ENCODE data around the gene CNTN1. TPM values are rescaled to one million over a fixed set of nuclear protein-coding genes. Genes with fewer than 3 reads are reported as not detected.

Gene CNTN1
- total and polyA plus RNA-seq, 9 of the 15 experiments (the other 6 are each of a cell fraction or from before 2014, with no cell fraction given) = 0.16 TPM; not detected in 8

GRCh38 chr12:40648519-40648918, 43.7 kb upstream of the CNTN1 start (continued):
- TF ChIP-seq MGA (IDR thresholded peaks at IDR 0.05) = no peak
- TF ChIP-seq PPARD (CRISPR knock-in tag; IDR thresholded peaks at IDR 0.05) = no peak
- no peak for TF ChIP-seq KHSRP (IDR thresholded peaks at IDR 0.05)
- no peak for TF ChIP-seq HSF4 (CRISPR knock-in tag; IDR thresholded peaks at IDR 0.05; ENCODE audit: borderline replicate concordance)
- TF ChIP-seq ZNF311 (CRISPR knock-in tag; IDR thresholded peaks at IDR 0.05) = no peak
